Upper lobe of left lung (tissue), 6 donors: ENCODE data around the gene TTLL10. TPM values are rescaled to one million over a fixed set of nuclear protein-coding genes. Genes with fewer than 3 reads are reported as not detected.
A peak's percentile ranks its signal among the peaks of the same experiment; 100 is the strongest.

ENCODE experiments used
- ATAC-seq, 2 donors: fragments of 200-7000 bp; cut with Tn5 transposase; one replicate each; pipeline ENCODE4 v1.9.1; 2022; ENCODE audit warnings: mild to moderate bottlenecking in 2 of 2, moderate library complexity in 2 of 2; ENCODE audit not compliant: low FRiP score in 2 of 2
- DNase-seq, 2 donors: peaks; one replicate each; pipeline ENCODE4 v3.0.0-alpha.2; 2019 to 2020
- H3K27ac ChIP-seq, 4 donors: fragments of 200-600 bp; sonication (generic); one replicate each; pipeline ENCODE4 v1.5.1; 2016 to 2019
- H3K27me3 ChIP-seq, 4 donors: fragments of 200-600 bp; sonication (generic); one replicate each; pipeline ENCODE4 v1.5.1; 2017 to 2019
- H3K36me3 ChIP-seq, 4 donors: fragments of 200-600 bp; sonication (generic); one replicate each; pipeline ENCODE4 v1.5.1; 2016 to 2019
- H3K4me1 ChIP-seq, 4 donors: fragments of 200-600 bp; sonication (generic); one replicate each; pipeline ENCODE4 v1.5.1; 2018 to 2019
- H3K4me3 ChIP-seq, 4 donors: fragments of 200-600 bp; sonication (generic); one replicate each; pipeline ENCODE4 v1.5.1; 2017 to 2019; ENCODE audit warnings: mild to moderate bottlenecking in 2 of 4, moderate library complexity in 1 of 4
- H3K9me3 ChIP-seq, 4 donors: fragments of 200-600 bp; sonication (generic); one replicate each; pipeline ENCODE4 v1.5.1; 2018 to 2019
- CTCF ChIP-seq, 6 experiments: fragments of 450-650 bp in 4 of 6; fragments of 200-600 bp in 2 of 6; sonication (generic) in 2 of 6; IDR thresholded peaks; one replicate each; pipeline ENCODE4 v1.5.1; 2016 to 2019; ENCODE audit warnings: antibody characterized with exemption in 6 of 6
- EP300 ChIP-seq, 4 donors: sonication (generic); formaldehyde crosslinking; IDR thresholded peaks; one replicate each; pipeline ENCODE4 v1.5.1; 2017; ENCODE audit warnings: antibody characterized with exemption in 4 of 4, control low read depth in 2 of 4
- POLR2A ChIP-seq, 4 donors: fragments of 450-650 bp; IDR thresholded peaks; one replicate each; pipeline ENCODE4 v1.5.1; 2016 to 2017; ENCODE audit warnings: antibody characterized with exemption in 4 of 4, mild to moderate bottlenecking in 2 of 4
- POLR2AphosphoS5 ChIP-seq, 2 donors: sonication (generic); formaldehyde crosslinking; IDR thresholded peaks; one replicate each; pipeline ENCODE4 v1.5.1; 2017; ENCODE audit warnings: antibody characterized with exemption in 2 of 2
- WGBS, 2 donors: methylation state at CpG; one replicate each; pipeline ENCODE4 v1.1.5; 2017 to 2018; 5-methylcytosine and 5-hydroxymethylcytosine counted together
- total RNA-seq, 6 donors: library from RNA; depleted of rRNA in 4 of 6; stranded (reverse); fragments of >200 nt in 4 of 6; gene quantifications; one replicate each; pipeline versions ENCODE4 v1.1.0 to v1.2.1, GENCODE V29; 2016 to 2021
- donor health status: DM: no; HTN: no; CAD: no; lungs with moderate emphysema.
- donor health status: DM: no; HTN: yes; CAD: no; lungs with severe emphysema.

Gene TTLL10
- total RNA-seq, 6 donors from 2014 or later = 0.86 to 14.5 (median 5.8) TPM

- Histone ChIP-seq H3K27ac (peak overlapping the region in 1 of 4 donors; percentile 55), H3K27me3 (peaks cover 0 to 7% (median 0%) of the 10 kb centered on the region in 4 donors), H3K36me3 (no peaks in the 10 kb centered on the region), H3K4me3 (no peak overlapping the region), H3K9me3 (no peaks in the 10 kb centered on the region), H3K4me1 (peaks cover 5 to 34% (median 25%) of the 10 kb centered on the region in 4 donors)
- ATAC-seq (no peak), DNase-seq (peak; percentile 72 to 81)
- TF ChIP-seq CTCF (IDR thresholded peaks at IDR 0.05) (no peak), POLR2A (IDR thresholded peaks at IDR 0.05) (no peak), EP300 (IDR thresholded peaks at IDR 0.05) (no peak), POLR2AphosphoS5 (IDR thresholded peaks at IDR 0.05) (no peak)
- 81 to 84% methylated on average over 17 to 48 of the region's 48 CpGs for WGBS, 2 donors
Measured at GRCh38 chr1:1132042-1132950, 41.4 kb upstream of the TTLL10 start.

DNA sequence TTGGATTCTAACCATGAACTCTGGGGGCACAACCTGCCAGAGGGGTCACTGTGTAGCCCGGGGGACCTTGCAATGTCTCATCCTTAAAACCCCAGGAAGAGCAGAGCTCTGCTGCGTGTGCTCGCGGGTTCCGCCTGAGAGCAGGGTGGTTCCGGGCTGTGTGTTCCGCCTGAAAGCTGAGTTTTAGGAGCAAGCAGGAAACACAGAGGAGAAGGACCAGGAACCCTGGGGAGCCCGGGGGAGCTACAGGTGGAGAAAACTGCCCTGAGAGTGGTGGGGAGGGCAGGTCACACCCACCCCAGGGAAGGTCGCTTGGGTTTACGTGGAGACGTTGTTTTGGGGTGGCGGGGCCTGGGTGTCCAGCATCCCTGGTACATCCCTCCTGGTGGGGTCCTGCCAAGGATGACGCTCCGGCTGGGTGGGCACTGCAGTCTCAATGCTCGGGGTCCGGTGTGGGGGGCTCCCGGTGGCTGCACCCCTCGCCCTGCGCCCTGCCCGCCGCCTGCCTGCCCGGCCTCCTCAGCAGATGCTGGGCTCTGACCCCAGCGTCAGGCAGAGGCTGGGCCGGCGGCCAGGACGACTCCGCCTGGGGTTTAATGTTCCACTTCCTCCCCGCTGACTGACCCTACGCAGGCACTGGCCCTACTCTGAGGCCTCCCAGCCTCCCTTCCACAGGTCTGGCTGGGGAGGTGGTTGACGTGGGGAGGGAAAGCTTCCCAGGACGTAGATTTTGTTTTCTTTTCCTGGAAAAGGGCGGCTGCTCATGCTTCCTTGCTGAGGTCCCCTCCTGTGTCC lies 40.5 kb upstream of the TTLL10 start:
- 36 to 56% methylated on average over 14 to 32 of the region's 32 CpGs for WGBS, 2 donors
- Histone ChIP-seq H3K4me3 (no peak overlapping the region), H3K36me3 (no peaks in the 10 kb centered on the region), H3K4me1 (peaks cover 5 to 38% (median 29%) of the 10 kb centered on the region in 4 donors), H3K27ac (peak overlapping the region in 2 of 4 donors; percentile 3 to 55), H3K27me3 (peaks cover 0 to 7% (median 0%) of the 10 kb centered on the region in 4 donors), H3K9me3 (no peaks in the 10 kb centered on the region)
- no peak for TF ChIP-seq CTCF (IDR thresholded peaks at IDR 0.05)
- TF ChIP-seq POLR2AphosphoS5 (IDR thresholded peaks at IDR 0.05) = no peak
- peak in 1 of 4 donors; percentile 11 for TF ChIP-seq POLR2A (IDR thresholded peaks at IDR 0.05)
- TF ChIP-seq EP300 (IDR thresholded peaks at IDR 0.05) = no peak
- ATAC-seq (no peak), DNase-seq (peak in 1 of 2 donors; percentile 84)

DNA sequence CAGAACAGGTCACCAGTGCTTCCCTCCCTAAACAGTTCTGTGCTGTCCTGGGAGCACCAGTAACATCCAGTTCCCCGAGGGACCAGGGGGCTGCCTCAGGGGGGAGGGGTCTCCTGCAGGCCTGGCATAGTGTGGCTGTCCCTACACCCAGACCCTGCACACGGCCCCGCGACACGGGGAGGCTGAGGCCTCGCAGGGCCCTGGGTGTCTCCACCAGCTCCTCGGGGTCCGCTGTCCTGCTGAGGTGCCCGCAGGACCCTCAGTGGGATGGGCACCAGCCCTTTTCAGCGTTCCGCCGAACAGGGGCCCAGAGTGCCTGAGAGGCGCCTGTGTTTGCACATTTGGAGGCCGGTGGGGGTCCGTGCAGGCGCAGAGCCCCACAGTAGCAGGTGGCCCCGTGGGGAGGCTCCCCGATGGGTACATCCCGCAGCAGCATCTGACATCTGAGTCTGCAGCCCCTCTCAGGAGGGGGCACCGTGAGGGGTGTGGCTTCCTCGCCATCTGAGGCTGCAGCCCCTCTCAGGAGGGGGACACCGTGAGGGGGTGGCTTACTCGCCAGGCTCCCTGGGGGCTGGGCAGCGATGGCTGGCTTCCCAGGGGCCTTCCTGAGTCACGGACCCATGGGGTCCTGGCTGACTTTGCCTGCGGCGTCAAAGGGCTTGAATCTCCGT lies 39.2 kb upstream of the TTLL10 start:
- WGBS, 2 donors = 97% methylated on average over 22 of the region's 28 CpGs; no CpG with 5 or more reads in 1 of the 2 donors
- H3K27me3 ChIP-seq = peaks cover 0 to 7% (median 0%) of the 10 kb centered on the region in 4 donors
- ATAC-seq = no peak
- no peaks in the 10 kb centered on the region for H3K9me3 ChIP-seq
- H3K27ac ChIP-seq = no peak overlapping the region
- peaks cover 5 to 38% (median 25%) of the 10 kb centered on the region in 4 donors for H3K4me1 ChIP-seq
- no peaks in the 10 kb centered on the region for H3K36me3 ChIP-seq
- TF ChIP-seq POLR2A (IDR thresholded peaks at IDR 0.05) (no peak), EP300 (IDR thresholded peaks at IDR 0.05) (no peak), CTCF (IDR thresholded peaks at IDR 0.05) (no peak), POLR2AphosphoS5 (IDR thresholded peaks at IDR 0.05) (no peak)
- H3K4me3 ChIP-seq = no peak overlapping the region
- peak in 1 of 2 donors; percentile 74 for DNase-seq

DNA sequence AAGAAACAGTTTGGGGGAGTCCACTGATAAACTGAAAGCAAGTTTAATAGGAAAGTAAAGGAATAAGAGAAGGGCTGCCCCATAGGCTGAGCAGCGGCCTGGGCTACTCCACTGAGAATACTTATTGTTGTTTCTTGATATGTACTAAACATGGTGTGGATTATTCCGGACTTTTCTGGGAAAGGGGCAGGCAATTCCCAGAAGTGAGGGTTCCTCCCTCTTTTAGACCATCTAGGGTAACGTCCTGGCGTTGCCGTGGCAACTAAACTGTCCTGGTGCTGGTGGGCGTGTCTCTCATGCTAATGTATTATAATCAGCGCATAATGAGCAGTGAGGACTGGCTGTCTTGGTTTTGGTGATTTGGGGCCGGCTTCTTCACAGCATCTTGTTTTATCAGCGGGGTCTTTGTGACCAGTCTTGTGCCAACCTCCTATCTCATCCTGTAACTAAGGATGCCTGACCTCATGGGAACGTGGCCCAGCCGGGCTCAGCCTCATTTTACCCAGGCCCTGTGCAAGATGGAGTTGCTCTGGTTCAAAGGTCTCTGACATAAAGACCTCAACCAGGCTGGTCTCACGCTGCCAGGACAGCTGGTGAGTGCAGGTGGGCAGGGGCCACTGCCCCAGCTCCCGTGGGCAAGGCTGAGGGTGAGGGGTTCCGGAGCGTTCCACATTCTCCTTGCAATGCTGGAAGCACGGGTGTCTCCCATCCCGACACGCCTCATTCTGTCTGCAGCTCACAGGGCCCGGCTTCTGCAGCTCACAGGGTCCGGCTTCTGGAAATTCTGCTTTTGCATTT lies 38.1 kb upstream of the TTLL10 start:
- Histone ChIP-seq H3K27me3 (peaks cover 0 to 7% (median 0%) of the 10 kb centered on the region in 4 donors), H3K4me3 (no peak overlapping the region), H3K27ac (no peak overlapping the region), H3K4me1 (peaks cover 5 to 33% (median 25%) of the 10 kb centered on the region in 4 donors), H3K36me3 (no peaks in the 10 kb centered on the region), H3K9me3 (no peaks in the 10 kb centered on the region)
- TF ChIP-seq EP300 (IDR thresholded peaks at IDR 0.05) (no peak), POLR2A (IDR thresholded peaks at IDR 0.05) (no peak), POLR2AphosphoS5 (IDR thresholded peaks at IDR 0.05) (no peak), CTCF (IDR thresholded peaks at IDR 0.05) (no peak)
- WGBS, 2 donors = 85 to 86% methylated on average over 14 to 20 of the region's 20 CpGs
- ATAC-seq (no peak), DNase-seq (peak in 1 of 2 donors; percentile 57)
